Lung (tissue), 12 donors: ENCODE measurements around the gene SLC30A7. TPM values are rescaled to one million over a fixed set of nuclear protein-coding genes. Genes with fewer than 3 reads are reported as not detected.

Experiments
- ATAC-seq: fragments of 200-7000 bp; cut with Tn5 transposase; one replicate; pipeline ENCODE4 v1.9.1; 2020; ENCODE audit warnings: moderate number of reproducible peaks; ENCODE audit not compliant: insufficient read depth, low FRiP score
- DNase-seq, 3 donors: peaks; one replicate each; pipeline ENCODE4 v3.0.0-alpha.2; 2013 to 2017
- H3K27ac ChIP-seq, 2 donors: one replicate each; pipeline ENCODE4 v1.5.1; 2013; ENCODE audit warnings: mild to moderate bottlenecking in 2 of 2, moderate library complexity in 2 of 2, control low read depth in 1 of 2, inconsistent platforms in 1 of 2, low read depth in 1 of 2, low read length in 1 of 2
- H3K27me3 ChIP-seq, 3 donors: one replicate each; pipeline ENCODE4 v1.5.1; 2013; ENCODE audit warnings: low read length in 2 of 3; ENCODE audit not compliant: control insufficient read depth in 3 of 3, insufficient read depth in 3 of 3
- H3K36me3 ChIP-seq, 4 donors: one replicate each; pipeline ENCODE4 v1.5.1; 2013; ENCODE audit warnings: low read length in 4 of 4, mild to moderate bottlenecking in 1 of 4, moderate library complexity in 1 of 4; ENCODE audit not compliant: control insufficient read depth in 4 of 4, insufficient read depth in 4 of 4
- H3K4me1 ChIP-seq, 5 donors: one replicate each; pipeline ENCODE4 v1.5.1; 2013; ENCODE audit warnings: low read length in 5 of 5, mild to moderate bottlenecking in 2 of 5, moderate library complexity in 1 of 5; ENCODE audit not compliant: control insufficient read depth in 5 of 5, insufficient read depth in 5 of 5
- H3K4me3 ChIP-seq: one replicate; pipeline ENCODE4 v1.5.1; 2013; ENCODE audit warnings: mild to moderate bottlenecking, control low read depth, moderate library complexity
- H3K9ac ChIP-seq, 2 donors: one replicate each; pipeline ENCODE4 v1.5.1; 2013; ENCODE audit warnings: low read length in 2 of 2, control low read depth in 1 of 2; ENCODE audit not compliant: insufficient read depth in 1 of 2
- H3K9me3 ChIP-seq, 4 donors: one replicate each; pipeline ENCODE4 v1.5.1; 2013; ENCODE audit warnings: low read length in 3 of 4, mild to moderate bottlenecking in 1 of 4, moderate library complexity in 1 of 4; ENCODE audit not compliant: control insufficient read depth in 4 of 4, insufficient read depth in 3 of 4
- CTCF ChIP-seq: IDR thresholded peaks from 2 replicates; pipeline ENCODE4 v1.5.1; 2012; ENCODE audit warnings: mild to moderate bottlenecking; ENCODE audit errors: control extremely low read depth, extremely low read depth
- WGBS, 2 donors: extraction: QIAGEN DNeasy Blood & Tissue Kit; methylation state at CpG; one replicate each; pipeline ENCODE4 v1.1.7; 2013; 5-methylcytosine and 5-hydroxymethylcytosine counted together
- polyA plus RNA-seq, 2 donors: library from polyadenylated mRNA; stranded (reverse); fragments of 200-250 nt; gene quantifications; one replicate each; pipeline ENCODE4 v1.2.1, GENCODE V29; 2013
- total RNA-seq, 2 donors: library from RNA; depleted of rRNA in 1 of 2; stranded (reverse); fragments of >200 nt in 1 of 2; gene quantifications; one replicate each; pipeline ENCODE4 v1.2.1, GENCODE V29; 2014 to 2021
- donor health status: control.
- donor health status: control.
- donor health status: Bipolar disorder and iron deficiency.
- donor health status: healthy.
- donor health status: DM: yes; HTN: yes; CAD: no.

SLC30A7 gene
- total and polyA plus RNA-seq, 4 donors, result 7.6 to 33.9 (median 19.6) TPM

- no peak overlapping the region for H3K4me3 ChIP-seq
- no peak for TF ChIP-seq CTCF
- H3K9me3 ChIP-seq, result no peaks in the 10 kb centered on the region
- peaks cover 0 to 7% (median 0%) of the 10 kb centered on the region in 5 donors for H3K4me1 ChIP-seq
- 69 to 81% methylated on average over 2 of the region's 2 CpGs for WGBS, 2 donors
- no peak for ATAC-seq
- H3K36me3 ChIP-seq, result no peaks in the 10 kb centered on the region
- H3K27me3 ChIP-seq, result peaks cover 0 to 3% (median 0%) of the 10 kb centered on the region in 3 donors
- H3K27ac ChIP-seq, result no peak overlapping the region
- DNase-seq, result peak in 1 of 3 donors; percentile 25
- no peak overlapping the region for H3K9ac ChIP-seq
These were observed 33.3 kb upstream of the SLC30A7 start for GRCh38 chr1:100862591-100862990.

GRCh38 chr1:100866041-100866900 is 29.6 kb upstream of the SLC30A7 start:
- TF ChIP-seq CTCF, result no peak
- no peak overlapping the region for H3K27ac ChIP-seq
- DNase-seq, result peak in 2 of 3 donors; percentile 74 to 77
- H3K9ac ChIP-seq, result peak overlapping the region in 1 of 2 donors; percentile 57
- WGBS, 2 donors, result 21 to 52% methylated on average over 5 of the region's 5 CpGs
- no peaks in the 10 kb centered on the region for H3K9me3 ChIP-seq
- H3K4me1 ChIP-seq, result peaks cover 0 to 10% (median 0%) of the 10 kb centered on the region in 5 donors
- no peaks in the 10 kb centered on the region for H3K36me3 ChIP-seq
- H3K4me3 ChIP-seq, result no peak overlapping the region
- ATAC-seq, result no peak
- H3K27me3 ChIP-seq, result peaks cover 0 to 3% (median 0%) of the 10 kb centered on the region in 3 donors

GRCh38 chr1:100866901-100867206 is 29.0 kb upstream of the SLC30A7 start:
- no peak overlapping the region for H3K9ac ChIP-seq
- TF ChIP-seq CTCF, result no peak
- no peaks in the 10 kb centered on the region for H3K36me3 ChIP-seq
- ATAC-seq (no peak), DNase-seq (no peak)
- H3K27me3 ChIP-seq, result peaks cover 0 to 3% (median 0%) of the 10 kb centered on the region in 3 donors
- H3K4me3 ChIP-seq, result no peak overlapping the region
- H3K27ac ChIP-seq, result no peak overlapping the region
- H3K4me1 ChIP-seq, result peaks cover 0 to 10% (median 0%) of the 10 kb centered on the region in 5 donors
- no peaks in the 10 kb centered on the region for H3K9me3 ChIP-seq
- 66 to 85% methylated on average over 2 of the region's 2 CpGs for WGBS, 2 donors
